Loucy (cell line): Measurements from ENCODE around the gene RYR2.

ENCODE experiments used
- H2AFZ ChIP-seq: fragments of 200-600 bp; sonication (generic); 2 replicates; pipeline ENCODE4 v1.6.0; 2016; ENCODE audit warnings: antibody characterized with exemption, mild to moderate bottlenecking, low read length, moderate library complexity
- H3F3A ChIP-seq: fragments of 200-600 bp; 2 replicates; pipeline ENCODE4 v1.6.0; 2016; ENCODE audit warnings: antibody characterized with exemption, low read depth, mild to moderate bottlenecking
- H3K27me3 ChIP-seq: fragments of 200-600 bp; sonication (generic); 2 replicates; pipeline ENCODE4 v1.6.1; 2014; ENCODE audit warnings: low read length, mild to moderate bottlenecking; ENCODE audit not compliant: insufficient read depth, poor library complexity, severe bottlenecking
- H3K36me3 ChIP-seq: fragments of 200-600 bp; sonication (generic); 2 replicates; pipeline ENCODE4 v1.6.1; 2016; ENCODE audit warnings: low read length; ENCODE audit not compliant: insufficient read depth
- H3K4me1 ChIP-seq: fragments of 200-600 bp; sonication (generic); 2 replicates; pipeline ENCODE4 v1.5.1; 2014; ENCODE audit warnings: low read length, mild to moderate bottlenecking; ENCODE audit not compliant: insufficient read depth, poor library complexity, severe bottlenecking
- H3K4me2 ChIP-seq: fragments of 200-600 bp; sonication (generic); 2 replicates; pipeline ENCODE4 v1.6.0; 2014; ENCODE audit warnings: antibody characterized with exemption, low read length, low read depth, mild to moderate bottlenecking; ENCODE audit not compliant: poor library complexity, severe bottlenecking
- H3K4me3 ChIP-seq: fragments of 200-600 bp; sonication (generic); 2 replicates; pipeline ENCODE4 v1.5.1; 2014; ENCODE audit warnings: low read length, mild to moderate bottlenecking, mixed read lengths; ENCODE audit not compliant: poor library complexity, severe bottlenecking
- H3K79me2 ChIP-seq: fragments of 200-600 bp; sonication (generic); 2 replicates; pipeline ENCODE4 v1.6.1; 2014; ENCODE audit warnings: low read length; ENCODE audit not compliant: insufficient read depth
- H3K9ac ChIP-seq: fragments of 200-600 bp; sonication (generic); 2 replicates; pipeline ENCODE4 v1.6.0; 2014; ENCODE audit warnings: mild to moderate bottlenecking, low read depth, low read length, moderate library complexity; ENCODE audit not compliant: poor library complexity, severe bottlenecking
- H3K9me2 ChIP-seq: fragments of 200-600 bp; sonication (generic); replicated peaks from 2 replicates; pipeline ENCODE4 v1.6.1; 2016; ENCODE audit warnings: low read depth, low read length, mixed read lengths
- H3K9me3 ChIP-seq: fragments of 200-600 bp; sonication (generic); 2 replicates; pipeline ENCODE4 v1.6.1; 2014; ENCODE audit warnings: mild to moderate bottlenecking, antibody characterized with exemption, low read length, low read depth; ENCODE audit not compliant: insufficient read depth
- H4K20me1 ChIP-seq: fragments of 200-600 bp; sonication (generic); 2 replicates; pipeline ENCODE4 v1.6.0; 2014; ENCODE audit warnings: antibody characterized with exemption, low read length, mild to moderate bottlenecking; ENCODE audit not compliant: insufficient read depth, poor library complexity, severe bottlenecking
- EZH2phosphoT487 ChIP-seq: fragments of 200-600 bp; IDR thresholded peaks from 2 replicates; pipeline ENCODE4 v1.6.1; 2018; ENCODE audit warnings: antibody characterized with exemption, mild to moderate bottlenecking, moderate library complexity, borderline replicate concordance
- TF ChIP-seq, protein P1 (sequence below): fragments of 200-600 bp; sonication (generic); conservative IDR thresholded peaks from 2 replicates; pipeline ENCODE4 v1.5.1; 2014; ENCODE audit warnings: mild to moderate bottlenecking, antibody characterized with exemption, low read length

The RYR2 gene

GRCh38 chr1:237384213-237384612, 342.2 kb downstream of the RYR2 start:
- no peaks in the 10 kb centered on the region for H3K27me3 ChIP-seq
- no peaks in the 10 kb centered on the region for H3F3A ChIP-seq
- H3K9me2 ChIP-seq = no peaks in the 10 kb centered on the region
- H3K36me3 ChIP-seq = no peaks in the 10 kb centered on the region
- no peaks in the 10 kb centered on the region for H3K9me3 ChIP-seq
- no peaks in the 10 kb centered on the region for H4K20me1 ChIP-seq
- H3K4me1 ChIP-seq = no peaks in the 10 kb centered on the region
- no peak overlapping the region for H2AFZ ChIP-seq
- H3K79me2 ChIP-seq = no peaks in the 10 kb centered on the region
- H3K9ac ChIP-seq = no peak overlapping the region
- H3K4me2 ChIP-seq = no peak overlapping the region
- no peak for TF ChIP-seq EZH2phosphoT487
- TF ChIP-seq, protein P1, sequence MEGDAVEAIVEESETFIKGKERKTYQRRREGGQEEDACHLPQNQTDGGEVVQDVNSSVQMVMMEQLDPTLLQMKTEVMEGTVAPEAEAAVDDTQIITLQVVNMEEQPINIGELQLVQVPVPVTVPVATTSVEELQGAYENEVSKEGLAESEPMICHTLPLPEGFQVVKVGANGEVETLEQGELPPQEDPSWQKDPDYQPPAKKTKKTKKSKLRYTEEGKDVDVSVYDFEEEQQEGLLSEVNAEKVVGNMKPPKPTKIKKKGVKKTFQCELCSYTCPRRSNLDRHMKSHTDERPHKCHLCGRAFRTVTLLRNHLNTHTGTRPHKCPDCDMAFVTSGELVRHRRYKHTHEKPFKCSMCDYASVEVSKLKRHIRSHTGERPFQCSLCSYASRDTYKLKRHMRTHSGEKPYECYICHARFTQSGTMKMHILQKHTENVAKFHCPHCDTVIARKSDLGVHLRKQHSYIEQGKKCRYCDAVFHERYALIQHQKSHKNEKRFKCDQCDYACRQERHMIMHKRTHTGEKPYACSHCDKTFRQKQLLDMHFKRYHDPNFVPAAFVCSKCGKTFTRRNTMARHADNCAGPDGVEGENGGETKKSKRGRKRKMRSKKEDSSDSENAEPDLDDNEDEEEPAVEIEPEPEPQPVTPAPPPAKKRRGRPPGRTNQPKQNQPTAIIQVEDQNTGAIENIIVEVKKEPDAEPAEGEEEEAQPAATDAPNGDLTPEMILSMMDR = no peak
- H3K4me3 ChIP-seq = no peak overlapping the region

GRCh38 chr1:237386362-237387143, 344.6 kb downstream of the RYR2 start:
- Histone ChIP-seq H3K4me1 (no peaks in the 10 kb centered on the region), H3K4me2 (no peak overlapping the region), H3K9ac (no peak overlapping the region), H3K36me3 (no peaks in the 10 kb centered on the region), H3K9me3 (no peaks in the 10 kb centered on the region), H4K20me1 (no peaks in the 10 kb centered on the region), H2AFZ (no peak overlapping the region; the same call in 1 of the 2 replicates), H3K79me2 (no peaks in the 10 kb centered on the region), H3K27me3 (no peaks in the 10 kb centered on the region), H3K9me2 (no peaks in the 10 kb centered on the region), H3K4me3 (no peak overlapping the region), H3F3A (no peaks in the 10 kb centered on the region)
- TF ChIP-seq, protein P1 = peak; percentile 82
- no peak for TF ChIP-seq EZH2phosphoT487

DNA sequence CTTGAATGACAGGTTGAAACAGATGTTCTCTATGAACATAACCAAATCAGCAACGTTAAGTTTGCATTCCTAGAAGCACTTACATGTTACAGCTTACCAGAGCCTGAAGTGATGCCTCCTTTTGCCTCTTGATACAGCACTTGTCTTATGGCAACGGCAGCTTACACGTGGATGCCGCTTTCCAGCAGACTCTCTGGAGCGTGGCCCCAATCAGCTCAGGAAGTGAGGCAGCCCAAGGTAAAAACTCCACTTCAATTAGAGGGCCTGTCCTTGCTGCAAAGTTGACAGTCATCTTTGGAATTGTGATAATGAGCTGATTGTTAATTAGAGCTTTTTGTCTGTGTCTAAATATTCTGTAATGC, 345.1 kb downstream of the RYR2 start:
- H3K4me2 ChIP-seq = no peak overlapping the region
- H3K4me1 ChIP-seq = no peaks in the 10 kb centered on the region
- H3K9ac ChIP-seq = no peak overlapping the region
- H4K20me1 ChIP-seq = no peaks in the 10 kb centered on the region
- no peaks in the 10 kb centered on the region for H3K36me3 ChIP-seq
- no peak overlapping the region; the same call in 1 of the 2 replicates for H2AFZ ChIP-seq
- H3F3A ChIP-seq = no peaks in the 10 kb centered on the region
- TF ChIP-seq, protein P1 = no peak
- TF ChIP-seq EZH2phosphoT487 = no peak
- no peaks in the 10 kb centered on the region for H3K79me2 ChIP-seq
- no peaks in the 10 kb centered on the region for H3K9me3 ChIP-seq
- no peak overlapping the region for H3K4me3 ChIP-seq
- no peaks in the 10 kb centered on the region for H3K9me2 ChIP-seq
- H3K27me3 ChIP-seq = no peaks in the 10 kb centered on the region
